Mesothelial cell of epicardium (in vitro differentiated cells): Measurements from ENCODE around the gene KCNK5. TPM values are rescaled to one million over a fixed set of nuclear protein-coding genes. Genes with fewer than 3 reads are reported as not detected.

Experiments
- DNase-seq, 2 experiments: peaks; one replicate each; pipeline ENCODE4 v3.0.0; 2021; ENCODE audit warnings: low spot score in 2 of 2; ENCODE audit not compliant: unreplicated experiment in 2 of 2
- H3K27ac Mint-ChIP-seq: 2 replicates; pipeline ENCODE4 v1.8.0; 2021; ENCODE audit warnings: mixed read lengths
- H3K27me3 Mint-ChIP-seq: 2 replicates; pipeline ENCODE4 v1.8.0; 2021; ENCODE audit warnings: low read depth, mixed read lengths
- H3K36me3 Mint-ChIP-seq: 2 replicates; pipeline ENCODE4 v1.8.0; 2021; ENCODE audit warnings: mixed read lengths
- H3K4me1 Mint-ChIP-seq: 2 replicates; pipeline ENCODE4 v1.8.0; 2021; ENCODE audit warnings: mixed read lengths
- H3K4me3 Mint-ChIP-seq: 2 replicates; pipeline ENCODE4 v1.8.0; 2021; ENCODE audit warnings: mild to moderate bottlenecking, moderate library complexity, mixed read lengths
- H3K9me3 Mint-ChIP-seq: 2 replicates; pipeline ENCODE4 v1.8.0; 2021; ENCODE audit warnings: mixed read lengths
- CTCF ChIP-seq: fragments of 200-600 bp; sonication (generic); IDR thresholded peaks from one replicate; pipeline ENCODE4 v1.5.0; 2021; ENCODE audit warnings: antibody characterized with exemption; ENCODE audit not compliant: unreplicated experiment
- total RNA-seq: library from RNA; stranded (reverse); gene quantifications from 3 replicates; pipeline ENCODE4 v1.2.1, GENCODE V29; 2021

Gene KCNK5
- total RNA-seq, 1 donor from 2014 or later = 2.5 TPM

GRCh38 chr6:39140556-39141167 lies 88.6 kb downstream of the KCNK5 start:
- Mint-ChIP-seq H3K4me1 (peaks cover 10% of the 10 kb centered on the region), H3K36me3 (no peaks in the 10 kb centered on the region), H3K27ac (no peak overlapping the region), H3K4me3 (no peak overlapping the region), H3K9me3 (peaks cover 9% of the 10 kb centered on the region), H3K27me3 (peaks cover 32% of the 10 kb centered on the region)
- DNase-seq = no peak
- TF ChIP-seq CTCF = no peak

Other genes starting within 250 kb of the KCNK5 start
- gene GLP1R, start 180.7 kb downstream of the KCNK5 start, total RNA-seq = not detected in 3 replicates
- 14.2 to 15.2 TPM (median 15.0 TPM) in 3 replicates for gene SAYSD1, start 114.3 kb downstream of the KCNK5 start, total RNA-seq
- not detected in 3 replicates for gene KCNK17, start 84.9 kb upstream of the KCNK5 start, total RNA-seq
- not detected in 3 replicates for gene KCNK16, start 93.2 kb upstream of the KCNK5 start, total RNA-seq